ENCODE measurements around the gene LAD1.

The LAD1 gene

DNA sequence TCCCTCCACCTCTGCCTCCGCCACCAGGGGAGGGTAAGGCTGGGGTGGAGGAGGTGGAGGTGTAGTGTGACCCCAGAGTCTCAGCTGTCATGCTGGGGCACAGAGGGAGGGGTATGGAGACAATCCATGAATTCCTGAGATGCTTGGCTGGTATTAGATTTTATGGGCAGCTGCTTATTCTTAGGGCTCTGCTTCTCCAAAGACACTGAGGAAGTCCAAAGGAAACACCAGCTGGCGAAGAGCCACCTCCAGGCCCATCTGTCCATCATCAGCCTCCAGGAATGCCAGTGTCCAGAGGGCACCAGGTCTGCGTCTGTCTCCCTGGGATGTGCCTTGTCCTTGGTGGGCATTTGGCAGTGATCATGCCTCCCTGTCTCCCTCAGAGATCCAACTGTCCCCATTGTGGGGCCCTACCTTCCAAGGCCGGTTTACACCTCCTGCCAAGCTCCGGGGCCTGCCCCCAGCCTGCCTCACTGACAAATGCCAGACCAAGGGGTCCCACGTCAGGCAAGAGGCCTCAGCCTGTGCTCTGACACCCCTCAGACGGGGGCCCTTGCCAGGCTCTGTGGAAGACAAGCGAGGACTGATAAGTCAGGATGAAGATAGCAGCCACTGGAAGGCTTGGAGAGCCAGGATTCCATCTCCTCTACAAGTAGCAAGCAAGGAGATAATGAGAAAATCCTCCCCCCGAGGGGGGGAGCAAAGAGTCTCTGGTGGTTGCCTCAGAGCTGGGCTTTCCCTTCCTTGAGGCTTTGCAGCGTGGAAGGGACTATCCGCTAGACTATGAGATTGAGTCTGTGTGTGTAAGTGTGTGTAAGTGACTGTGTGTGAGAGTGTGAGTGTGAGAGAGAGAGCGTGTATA, 20.9 kb upstream of the LAD1 start:
- no peak for DNase-seq (ENCODE audit: extremely low read depth in 1 of 2, low read depth in 1 of 2)

DNA sequence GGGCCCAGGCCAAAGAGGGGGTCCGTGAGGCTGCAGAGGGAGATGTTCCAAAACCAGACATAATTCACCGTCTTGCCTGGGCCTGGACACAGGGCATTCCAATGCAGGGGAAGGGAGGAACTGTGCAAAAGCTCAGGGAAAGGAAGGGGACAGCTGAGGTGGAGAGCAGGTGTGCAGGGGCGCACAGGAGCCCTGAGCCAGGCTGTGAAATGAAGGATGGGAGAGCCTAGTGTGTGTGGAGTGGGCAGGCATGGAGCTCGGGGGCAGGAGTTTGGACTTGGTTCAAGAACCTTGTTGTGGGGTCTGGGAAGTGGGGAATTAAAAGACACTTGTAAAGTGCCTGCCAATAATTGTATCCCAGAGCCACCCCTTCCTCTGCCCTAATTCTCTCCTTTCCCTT, 20.1 kb upstream of the LAD1 start:
- no peak for DNase-seq (ENCODE audit: extremely low read depth in 1 of 2, low read depth in 1 of 2)

DNA sequence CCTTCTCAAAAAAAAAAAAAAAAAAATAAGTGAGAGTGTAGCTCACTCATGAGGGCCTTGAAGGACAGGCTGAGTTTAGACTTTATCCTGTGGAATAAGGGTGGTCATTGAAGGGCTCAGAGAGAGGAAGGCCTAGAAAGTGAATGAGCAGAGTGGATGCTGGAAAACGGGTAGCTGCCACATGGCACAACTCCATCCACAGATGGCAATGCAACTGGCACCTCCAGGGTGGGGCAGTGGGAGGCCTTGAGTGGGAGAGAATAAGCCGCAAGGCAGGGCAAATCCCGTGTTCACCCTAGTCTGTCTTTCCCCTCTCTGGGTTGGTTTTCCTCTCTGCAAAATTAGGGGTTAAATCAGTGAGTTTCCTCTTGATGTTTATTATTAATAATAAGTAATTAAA, 19.3 kb upstream of the LAD1 start:
- no peak for DNase-seq (ENCODE audit: extremely low read depth in 1 of 2, low read depth in 1 of 2)

DNA sequence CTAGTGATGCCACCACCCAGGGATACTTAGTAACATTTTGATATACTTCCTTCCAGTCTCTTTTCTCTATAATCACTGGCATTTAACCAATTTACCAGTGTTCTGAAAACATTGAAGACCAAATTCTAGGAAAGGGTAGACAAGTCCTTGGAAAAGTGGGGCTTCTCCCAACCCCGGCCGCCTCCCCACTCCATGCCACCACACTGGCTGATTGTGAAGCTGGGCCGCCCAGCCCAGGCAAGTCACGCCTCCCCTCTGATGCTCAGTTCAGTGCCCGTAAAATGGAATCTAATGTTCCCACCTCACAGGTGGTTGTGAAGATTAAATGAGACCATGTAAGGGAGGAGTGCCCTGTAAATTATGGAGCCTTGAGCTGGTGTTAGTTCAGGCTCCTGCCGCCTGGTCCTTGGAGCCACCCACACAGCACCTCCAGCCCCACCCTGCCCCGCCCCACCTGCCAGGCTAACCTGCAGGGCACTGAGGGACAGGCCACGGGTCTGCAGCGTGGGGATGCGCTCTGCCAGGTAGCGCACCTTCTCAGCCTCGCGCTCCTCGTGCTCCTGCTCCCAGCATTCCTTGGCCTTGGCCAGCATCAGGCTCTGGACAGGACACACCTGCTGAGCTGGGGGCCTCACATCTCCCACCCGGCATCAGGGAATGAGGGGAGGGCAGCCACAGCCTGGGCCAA, 15.1 kb upstream of the LAD1 start:
- no peak for DNase-seq (ENCODE audit: extremely low read depth in 1 of 2, low read depth in 1 of 2)

DNA sequence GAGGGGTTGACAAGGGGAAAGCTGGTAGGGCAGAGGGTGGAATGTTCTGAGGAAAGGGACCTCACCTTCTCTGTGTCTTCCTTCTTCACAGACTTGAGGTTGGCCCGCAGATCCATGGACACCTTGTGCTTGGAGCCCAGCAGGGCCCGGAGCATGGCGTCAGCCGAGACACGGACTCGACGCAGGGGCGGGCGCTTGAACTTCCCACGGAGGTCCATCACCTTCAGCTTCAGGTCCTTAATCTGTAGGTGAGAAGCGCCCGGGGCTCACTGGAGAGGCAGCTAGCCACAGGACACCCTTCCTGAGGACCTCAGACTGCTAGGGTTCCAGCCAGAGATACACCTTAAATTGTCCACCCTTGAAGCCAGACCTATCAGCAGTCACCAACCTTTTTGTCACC, 12.2 kb upstream of the LAD1 start:
- DNase-seq (ENCODE audit: extremely low read depth in 1 of 2, low read depth in 1 of 2), result no peak

DNA sequence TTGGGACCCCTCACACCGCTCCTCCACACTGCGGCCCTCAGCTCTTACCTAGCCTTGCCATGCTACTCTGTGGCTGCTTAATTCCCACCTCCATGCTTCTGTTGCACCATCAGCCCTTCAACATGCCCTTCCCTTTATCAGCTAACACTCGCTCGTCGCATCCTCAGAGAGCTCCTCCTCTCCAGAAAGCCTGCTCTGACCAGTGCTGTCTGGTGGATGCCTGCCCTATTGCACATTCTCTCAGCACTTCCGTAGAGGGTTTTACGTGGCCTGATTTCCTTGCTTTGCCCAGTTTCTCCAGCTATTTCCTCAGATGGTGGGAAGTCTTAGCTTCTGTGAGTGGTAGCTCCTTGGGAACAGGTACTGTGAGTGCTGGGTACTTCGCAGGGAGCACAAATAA, 10.3 kb upstream of the LAD1 start:
- no peak for DNase-seq (ENCODE audit: extremely low read depth in 1 of 2, low read depth in 1 of 2)

DNA sequence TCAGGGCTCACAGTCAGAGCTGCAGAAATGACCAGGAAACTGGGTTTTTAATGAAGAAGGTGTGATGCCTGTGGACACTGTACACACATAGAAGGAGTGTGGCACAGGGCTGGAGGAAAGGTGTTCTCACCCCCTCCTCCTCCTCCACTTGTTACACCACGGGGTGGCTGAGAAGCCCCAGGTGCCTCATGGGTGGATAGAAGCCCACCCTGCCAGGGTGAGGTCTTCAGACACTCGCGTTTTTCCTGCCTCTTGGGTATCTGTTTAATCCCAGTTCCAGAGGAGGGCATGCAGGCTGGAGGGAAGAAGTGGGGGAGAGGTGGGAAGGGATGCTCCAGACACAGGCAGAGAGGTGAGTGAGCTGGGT, 9.7 kb upstream of the LAD1 start:
- no peak for DNase-seq (ENCODE audit: extremely low read depth in 1 of 2, low read depth in 1 of 2)

DNA sequence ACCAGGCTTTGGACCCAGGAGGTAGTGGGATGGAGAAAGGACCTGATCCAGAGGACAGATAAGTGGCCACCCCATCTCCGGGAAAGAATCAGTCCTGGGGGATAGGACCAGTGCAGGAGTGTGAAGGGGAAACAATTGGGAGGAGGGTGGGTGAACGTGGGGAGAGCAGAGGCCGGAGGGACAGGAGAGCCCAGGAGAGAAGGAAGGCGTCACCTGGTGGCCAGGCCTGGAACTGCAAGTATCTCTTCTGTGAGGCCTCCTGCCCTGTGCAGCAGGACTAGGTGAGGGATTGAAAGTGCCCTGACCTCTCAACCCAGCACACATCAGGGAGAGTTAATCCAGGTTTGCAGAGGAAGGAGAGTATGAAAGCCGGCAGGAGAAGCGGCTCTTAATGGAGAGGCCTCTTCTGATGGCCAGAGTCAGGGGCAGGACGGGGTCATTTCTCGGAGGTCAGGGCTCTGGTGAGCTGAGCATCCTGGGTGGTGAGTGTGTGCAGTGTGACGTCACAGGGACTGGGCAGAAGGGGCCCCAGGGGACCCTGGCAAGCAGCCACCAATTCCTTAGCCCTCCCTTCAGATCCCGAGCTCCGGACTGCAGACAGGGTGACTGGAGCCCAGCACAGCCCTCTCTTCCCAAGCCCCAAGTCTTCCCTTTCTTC, 9.2 kb upstream of the LAD1 start:
- DNase-seq (ENCODE audit: extremely low read depth in 1 of 2, low read depth in 1 of 2), result peak; percentile 12 to 54

DNA sequence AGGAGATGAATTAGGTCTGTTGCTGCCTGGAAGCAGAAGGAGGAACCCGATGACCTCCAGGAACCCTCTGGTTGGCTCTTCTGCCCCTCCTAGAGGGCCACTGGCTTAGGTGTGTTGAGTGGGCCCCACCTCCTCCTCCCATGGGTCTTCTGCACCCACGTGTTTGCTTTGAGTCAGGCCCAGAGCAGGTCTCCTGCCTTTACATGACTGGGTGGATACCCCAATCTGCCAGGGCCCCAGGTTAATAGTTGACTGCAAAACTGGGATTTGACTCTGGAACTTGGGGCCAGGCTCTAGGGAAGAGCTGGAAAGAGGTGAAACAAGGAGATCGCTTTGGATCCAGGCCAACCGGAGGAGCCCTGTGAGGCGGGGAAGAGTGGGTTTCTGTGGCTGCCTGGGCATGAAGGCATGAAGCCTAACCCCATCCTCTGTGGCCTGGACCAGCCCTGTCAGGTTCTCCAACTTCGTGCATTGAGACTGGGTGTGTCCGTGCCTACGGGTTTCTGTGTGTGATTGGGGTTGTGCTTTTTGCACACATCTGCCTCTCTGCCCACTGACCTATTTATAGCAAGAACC, 7.8 kb upstream of the LAD1 start:
- no peak for DNase-seq (ENCODE audit: extremely low read depth in 1 of 2, low read depth in 1 of 2)

DNA sequence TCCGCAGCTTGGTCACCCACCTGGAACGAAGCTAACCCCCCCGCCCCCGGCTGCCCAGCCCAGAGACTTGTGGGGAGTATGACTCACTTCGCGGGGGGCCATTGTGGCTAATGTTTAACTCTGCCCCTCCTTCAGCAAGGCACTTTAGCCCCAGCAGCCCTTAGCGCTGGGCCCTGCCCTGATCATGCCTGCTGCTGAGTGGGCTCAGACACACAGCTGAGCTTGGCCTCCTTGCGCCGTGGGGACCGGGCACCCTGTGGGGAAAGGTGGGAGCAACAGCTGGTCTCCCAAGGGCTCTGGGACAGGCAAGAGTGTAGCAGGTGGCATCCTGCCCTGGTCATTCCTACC, 6.3 kb upstream of the LAD1 start:
- no peak for DNase-seq (ENCODE audit: extremely low read depth in 1 of 2, low read depth in 1 of 2)

GRCh38 chr1:201404722-201405483, 5.8 kb upstream of the LAD1 start:
- no peak for DNase-seq (ENCODE audit: extremely low read depth in 1 of 2, low read depth in 1 of 2)

- DNase-seq (ENCODE audit: extremely low read depth in 1 of 2, low read depth in 1 of 2), result no peak
Observed at GRCh38 chr1:201404055-201404454, 4.9 kb upstream of the LAD1 start.

- DNase-seq (ENCODE audit: extremely low read depth in 1 of 2, low read depth in 1 of 2), result no peak
Observed at GRCh38 chr1:201403359-201403758, 4.2 kb upstream of the LAD1 start.

DNA sequence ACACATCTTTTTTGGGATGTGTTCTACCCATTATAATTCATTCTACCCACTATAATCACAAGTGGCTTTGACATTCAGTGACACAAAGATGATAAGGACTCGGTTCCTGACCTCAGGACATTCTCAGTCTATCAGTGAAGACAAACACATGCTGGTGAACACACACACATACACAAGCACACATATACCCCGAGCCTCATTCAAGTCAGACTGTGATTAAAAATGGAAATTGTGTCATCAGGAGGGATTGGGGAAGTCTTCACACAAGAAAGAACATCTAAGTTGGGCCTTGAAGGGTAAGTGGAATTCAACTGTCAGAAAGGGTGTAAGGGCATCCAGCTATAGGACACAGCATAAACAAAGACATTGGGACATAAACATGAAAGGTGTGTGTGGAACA, 2.6 kb upstream of the LAD1 start:
- DNase-seq (ENCODE audit: extremely low read depth in 1 of 2, low read depth in 1 of 2), result no peak

GRCh38 chr1:201400852-201401230, 1.7 kb upstream of the LAD1 start:
- DNase-seq (ENCODE audit: extremely low read depth in 1 of 2, low read depth in 1 of 2), result no peak

DNA sequence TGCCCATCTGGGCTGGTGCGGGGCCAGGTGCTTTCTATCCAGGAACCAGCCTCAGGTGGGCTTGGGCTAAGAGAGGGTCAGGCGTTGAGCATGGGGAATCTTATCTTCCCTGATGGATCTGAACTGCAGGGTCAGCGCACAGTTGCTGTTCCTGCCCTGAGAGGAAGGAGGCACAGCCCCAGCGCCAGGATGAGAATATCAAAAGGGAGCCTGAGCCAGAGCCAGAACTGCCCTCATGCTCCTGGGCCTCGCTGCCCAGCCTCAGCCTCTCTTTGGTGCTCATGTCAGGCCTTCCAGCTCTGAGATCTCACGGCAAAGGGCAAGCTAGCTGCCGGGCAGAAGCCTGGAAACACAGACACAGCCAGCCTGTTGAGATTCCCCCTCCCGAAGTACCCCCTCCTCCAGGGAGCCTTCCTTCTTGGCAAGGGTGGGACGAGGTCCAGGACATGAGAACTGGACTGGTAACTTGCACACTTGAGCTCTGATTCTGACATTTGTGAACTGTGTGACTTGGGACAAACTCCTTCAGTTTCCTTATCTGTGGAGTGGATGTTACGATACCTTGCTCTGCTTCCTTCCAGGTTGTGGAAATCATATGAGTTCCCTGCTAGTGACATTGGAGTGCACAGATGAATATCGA, 1.2 kb upstream of the LAD1 start:
- DNase-seq (ENCODE audit: extremely low read depth in 1 of 2, low read depth in 1 of 2), result no peak

GRCh38 chr1:201399352-201400126, 415 bp upstream of the LAD1 start:
- DNase-seq (ENCODE audit: extremely low read depth in 1 of 2, low read depth in 1 of 2), result no peak

GRCh38 chr1:201397675-201398074, 1.4 kb downstream of the LAD1 start:
- DNase-seq (ENCODE audit: extremely low read depth in 1 of 2, low read depth in 1 of 2), result no peak

GRCh38 chr1:201396861-201397464, 2.2 kb downstream of the LAD1 start:
- DNase-seq (ENCODE audit: extremely low read depth in 1 of 2, low read depth in 1 of 2), result no peak

All from activated CD8-positive, alpha-beta memory T cell treated with anti-CD3 and anti-CD28 coated beads for 1 hour (primary cell).